DOHH2 (cell line): ENCODE measurements around the gene HIPK2.

ENCODE experiments used
- CTCF ChIP-seq: fragments of 200-600 bp; sonication (generic); IDR thresholded peaks from one replicate; pipeline ENCODE4 v1.5.1; 2014; ENCODE audit warnings: antibody characterized with exemption, mild to moderate bottlenecking, low read depth, low read length; ENCODE audit not compliant: poor library complexity, severe bottlenecking
- EZH2phosphoT487 ChIP-seq: fragments of 200-600 bp; sonication (generic); IDR thresholded peaks from 2 replicates; pipeline ENCODE4 v1.6.1; 2017; ENCODE audit warnings: borderline replicate concordance, mild to moderate bottlenecking, antibody characterized with exemption, low read length, moderate library complexity, mixed read lengths

DNA sequence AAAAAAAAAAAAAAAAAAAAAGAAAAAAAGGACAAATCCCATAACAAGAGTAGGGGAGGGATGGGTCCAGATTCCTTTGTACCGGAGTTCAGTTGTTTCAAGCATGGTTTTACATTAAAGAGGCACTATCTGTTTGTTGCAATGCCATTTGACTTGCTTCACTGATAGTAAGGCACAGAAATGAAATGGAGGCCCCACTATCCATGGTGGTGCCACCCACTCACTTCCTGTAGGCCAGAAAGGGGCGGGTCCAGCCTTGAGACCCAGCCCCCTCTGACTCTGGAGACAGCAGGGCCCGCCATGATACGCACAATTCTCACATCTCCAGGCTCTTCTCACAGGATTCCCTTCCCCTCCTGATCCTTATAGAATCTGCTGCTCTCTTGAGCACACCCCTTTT lies 154.3 kb downstream of the HIPK2 start:
- no peak for TF ChIP-seq CTCF
- TF ChIP-seq EZH2phosphoT487: no peak
